Activated effector memory CD4-positive, alpha-beta T cell treated with Interleukin-2 at 50 U/mL for 16 hours (primary cell): ENCODE measurements around the gene PACSIN2.

Experiments
- DNase-seq: peaks from one replicate; pipeline ENCODE4 v3.0.0-alpha.2; 2020

The PACSIN2 gene

DNA sequence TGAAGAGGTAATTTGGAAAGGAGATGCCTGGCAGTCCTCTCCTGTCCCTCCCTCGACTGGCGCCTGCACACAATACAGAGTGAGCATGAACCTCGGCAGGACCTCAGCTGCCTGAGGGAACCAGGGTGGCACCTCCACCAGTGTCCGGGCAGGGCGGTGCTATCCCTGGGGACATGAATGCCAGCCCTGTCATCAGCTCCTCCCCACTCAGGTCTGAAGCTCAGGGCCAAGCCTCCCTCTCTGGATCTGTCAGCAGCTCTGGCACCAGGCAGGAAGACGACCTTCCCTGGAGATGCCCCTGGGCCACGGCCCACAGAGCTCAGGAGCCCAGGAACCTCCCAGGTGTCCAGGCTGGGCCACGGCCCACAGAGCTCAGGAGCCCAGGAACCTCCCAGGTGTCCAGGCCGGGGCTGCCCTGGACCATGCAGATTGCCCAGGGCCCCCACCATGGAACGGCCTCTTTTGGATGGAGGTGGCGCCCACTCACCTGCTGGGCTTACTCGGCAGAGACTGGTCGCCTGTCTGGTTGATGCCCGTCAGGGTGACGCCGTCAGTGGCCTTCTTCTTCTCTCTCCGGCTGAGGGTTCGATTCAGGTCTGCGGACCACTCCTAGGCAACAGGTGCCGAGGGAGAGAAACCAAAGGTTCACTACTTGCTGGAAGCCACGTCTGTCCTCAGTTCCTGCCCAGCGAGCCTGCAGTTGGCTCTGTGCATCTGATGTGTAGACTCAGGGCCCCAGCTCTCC lies 136.2 kb downstream of the PACSIN2 start:
- DNase-seq, result no peak

DNA sequence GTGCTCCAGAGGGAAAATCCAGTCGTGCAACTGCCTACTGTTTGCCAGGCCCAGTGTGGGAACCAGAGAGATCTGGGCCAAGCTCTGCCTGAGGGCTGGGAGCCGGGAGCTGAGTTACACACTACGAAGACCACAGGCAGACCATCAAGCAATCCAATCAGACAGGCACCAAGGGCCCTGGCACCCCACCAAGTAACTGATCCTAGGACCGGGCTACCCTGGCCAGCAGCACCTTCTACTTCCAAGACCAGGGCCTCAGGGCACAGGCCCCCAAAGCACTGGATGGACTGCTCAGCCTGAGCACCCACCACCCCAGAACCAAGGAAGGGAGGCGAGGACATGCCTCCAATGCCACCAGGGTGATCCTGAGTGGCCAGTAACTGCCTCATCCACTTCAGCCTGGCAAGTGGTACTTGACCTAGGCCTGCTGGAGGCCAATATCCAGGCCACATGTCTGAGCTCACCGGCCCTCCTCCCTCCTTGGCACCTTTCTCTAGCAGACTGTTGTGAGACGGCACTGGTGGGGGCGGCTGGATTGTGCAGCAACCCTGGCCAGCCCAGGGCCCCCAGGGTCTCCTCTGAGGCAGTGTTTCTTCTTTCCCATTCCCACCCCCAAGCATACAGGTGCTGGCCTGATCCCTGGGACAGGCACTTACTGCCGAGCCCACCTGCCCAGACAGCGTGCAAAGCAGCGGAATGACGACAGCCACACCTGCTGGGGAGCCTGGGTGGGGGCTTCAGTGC lies 137.2 kb downstream of the PACSIN2 start:
- DNase-seq, result no peak

DNA sequence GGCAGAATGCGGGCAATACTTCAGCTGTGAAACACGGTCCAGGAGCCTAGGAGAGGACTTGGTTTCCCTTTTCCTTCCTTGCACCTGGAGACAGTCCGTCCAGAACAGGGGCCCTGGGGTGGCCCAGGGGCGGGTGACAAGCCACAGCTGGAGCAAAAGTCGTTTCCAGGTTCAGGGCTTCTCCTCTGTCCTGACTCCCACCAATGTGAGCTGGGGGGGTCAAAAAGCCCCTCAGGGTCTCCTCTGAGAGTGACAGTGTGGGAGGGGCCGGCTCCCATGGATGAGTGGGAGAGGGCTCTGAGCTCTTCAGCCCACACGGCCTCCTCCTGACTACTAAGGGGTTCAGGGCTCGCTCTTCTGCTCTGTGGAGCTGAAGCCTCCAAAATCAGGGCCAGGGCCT lies 137.8 kb downstream of the PACSIN2 start:
- no peak for DNase-seq

GRCh38 chr22:42876041-42876440 lies 138.9 kb downstream of the PACSIN2 start:
- no peak for DNase-seq

GRCh38 chr22:42874010-42874409 lies 140.9 kb downstream of the PACSIN2 start:
- DNase-seq, result no peak

DNA sequence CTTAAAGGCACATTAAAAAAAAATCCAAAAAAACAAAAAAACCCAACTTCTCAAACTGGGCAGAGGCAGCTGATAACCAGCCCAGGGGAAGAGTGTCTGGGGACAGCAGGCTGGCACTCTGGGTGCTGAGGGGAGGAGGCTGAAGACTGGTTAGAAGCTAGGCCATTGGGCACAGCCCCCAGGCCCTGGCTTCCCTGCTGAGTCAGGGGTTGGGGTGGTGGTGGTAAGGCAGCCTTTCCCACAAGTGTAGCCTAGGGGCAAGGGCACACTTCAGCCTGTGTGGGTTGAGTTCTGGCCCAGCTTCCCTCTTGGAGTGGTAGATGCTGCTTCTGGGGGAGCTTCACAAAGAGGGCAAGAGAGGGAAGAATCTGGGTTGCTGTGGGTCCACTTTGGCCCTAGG lies 141.6 kb downstream of the PACSIN2 start:
- no peak for DNase-seq

GRCh38 chr22:42872821-42873220 lies 142.1 kb downstream of the PACSIN2 start:
- no peak for DNase-seq

DNA sequence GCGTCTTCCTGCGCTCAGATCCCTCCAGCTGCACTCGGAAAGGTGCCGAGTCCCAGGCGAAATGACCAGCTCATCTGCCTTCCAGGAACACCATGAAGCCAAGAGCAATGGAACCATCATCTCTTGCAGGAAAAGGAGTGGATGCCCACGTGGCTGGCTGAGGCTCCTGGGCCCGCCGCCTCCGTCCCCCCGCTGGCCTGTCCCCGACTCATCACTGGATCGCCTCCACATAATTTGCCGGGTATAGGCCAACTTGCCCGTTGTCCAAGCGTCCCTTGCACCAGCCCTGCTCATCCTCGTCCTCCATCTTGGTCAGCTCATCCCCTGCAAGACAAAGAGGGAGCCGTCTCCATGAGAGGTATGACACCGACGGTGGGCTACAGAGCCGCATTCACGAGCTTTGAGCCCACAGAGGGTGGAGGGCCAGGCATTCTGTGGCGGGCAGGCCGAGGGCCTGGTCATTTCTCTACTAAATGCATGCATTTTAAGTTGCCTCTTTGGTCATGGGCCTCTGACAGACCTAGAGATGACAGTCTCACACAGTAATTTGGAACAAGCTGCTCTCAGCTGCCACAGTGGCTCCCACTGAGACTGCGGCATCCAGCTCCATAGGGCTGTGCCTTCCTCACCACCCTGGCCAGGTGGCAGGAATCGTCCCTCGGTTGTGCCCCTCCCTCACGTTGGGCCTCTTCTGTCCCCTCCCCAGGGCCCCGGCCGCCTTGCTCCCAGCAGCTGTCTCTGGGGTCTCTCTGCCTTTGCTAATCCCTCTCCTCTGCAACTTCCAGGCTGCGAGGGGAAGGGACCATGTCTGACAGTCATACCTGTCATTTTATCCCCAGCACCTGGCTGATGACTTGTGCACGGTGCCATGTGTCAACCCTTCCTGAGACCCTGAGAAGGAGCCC lies 143.6 kb downstream of the PACSIN2 start:
- no peak for DNase-seq

- DNase-seq, result no peak
Measured at GRCh38 chr22:42869888-42870480, 145.0 kb downstream of the PACSIN2 start.

GRCh38 chr22:42869463-42869862 lies 145.5 kb downstream of the PACSIN2 start:
- no peak for DNase-seq

- no peak for DNase-seq
Measured at GRCh38 chr22:42868751-42869251, 146.1 kb downstream of the PACSIN2 start.

DNA sequence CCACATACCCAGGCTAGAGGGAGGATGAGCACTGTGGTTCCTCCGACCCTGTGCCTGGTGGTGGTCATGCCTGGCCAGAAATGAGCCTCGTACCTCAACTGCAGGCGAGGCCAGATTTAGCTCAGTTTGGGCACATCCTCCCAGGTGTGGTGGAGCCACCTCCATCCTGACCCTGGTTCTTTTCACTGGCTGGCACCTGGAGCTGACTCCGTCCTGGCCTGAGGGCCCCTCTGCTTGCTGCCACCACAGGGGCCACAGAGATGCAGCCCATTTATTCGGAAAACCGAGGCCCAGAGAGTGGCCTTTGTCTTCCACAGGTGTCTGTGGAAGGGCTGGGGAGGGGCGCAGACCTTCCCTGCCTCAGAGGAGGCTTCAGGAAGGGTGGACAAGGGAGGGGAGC lies 148.8 kb downstream of the PACSIN2 start:
- no peak for DNase-seq

GRCh38 chr22:42865536-42865935 lies 149.4 kb downstream of the PACSIN2 start:
- no peak for DNase-seq

GRCh38 chr22:42863349-42863961 lies 151.5 kb downstream of the PACSIN2 start:
- DNase-seq, result no peak

- DNase-seq, result no peak
Measured at GRCh38 chr22:42862045-42862734, 152.8 kb downstream of the PACSIN2 start.

DNA sequence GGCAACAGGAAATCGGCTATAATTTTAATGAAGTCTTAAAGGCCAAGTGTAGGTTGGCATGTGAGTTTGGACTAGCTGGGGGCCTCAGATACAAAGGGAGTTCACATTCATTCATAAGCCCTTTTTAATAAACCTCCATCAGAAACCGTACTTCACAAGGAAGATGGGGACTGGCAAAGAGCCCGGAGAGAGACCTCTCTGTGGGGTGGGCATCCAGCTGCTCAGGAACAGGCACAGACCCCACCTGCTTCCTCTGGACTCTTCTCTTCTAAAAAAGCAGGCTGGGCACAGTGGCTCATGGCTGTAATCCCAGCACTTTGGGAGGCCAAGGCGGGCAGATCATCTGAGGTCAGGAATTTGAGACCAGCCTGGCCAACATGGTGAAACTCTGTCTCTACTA lies 154.0 kb downstream of the PACSIN2 start:
- DNase-seq, result no peak

- no peak for DNase-seq
Measured at GRCh38 chr22:42857845-42858481, 157.0 kb downstream of the PACSIN2 start.

GRCh38 chr22:42856865-42857704 lies 157.9 kb downstream of the PACSIN2 start, which contains the start of gene ARFGAP3:
Gene ARFGAP3, minus strand, starts transcription at chr22:42857273. Its CDS starts 91 bp downstream, at chr22:42857182.
- DNase-seq, result peak; percentile 93

GRCh38 chr22:42856179-42856864 lies 158.6 kb downstream of the PACSIN2 start:
- peak; percentile 11 for DNase-seq
